Measurements from ENCODE around the gene CALD1. TPM values are rescaled to one million over a fixed set of nuclear protein-coding genes. Genes with fewer than 3 reads are reported as not detected.

The CALD1 gene
- total RNA-seq, 4 donors from 2014 or later = 32.3 to 462 (median 98.4) TPM

DNA sequence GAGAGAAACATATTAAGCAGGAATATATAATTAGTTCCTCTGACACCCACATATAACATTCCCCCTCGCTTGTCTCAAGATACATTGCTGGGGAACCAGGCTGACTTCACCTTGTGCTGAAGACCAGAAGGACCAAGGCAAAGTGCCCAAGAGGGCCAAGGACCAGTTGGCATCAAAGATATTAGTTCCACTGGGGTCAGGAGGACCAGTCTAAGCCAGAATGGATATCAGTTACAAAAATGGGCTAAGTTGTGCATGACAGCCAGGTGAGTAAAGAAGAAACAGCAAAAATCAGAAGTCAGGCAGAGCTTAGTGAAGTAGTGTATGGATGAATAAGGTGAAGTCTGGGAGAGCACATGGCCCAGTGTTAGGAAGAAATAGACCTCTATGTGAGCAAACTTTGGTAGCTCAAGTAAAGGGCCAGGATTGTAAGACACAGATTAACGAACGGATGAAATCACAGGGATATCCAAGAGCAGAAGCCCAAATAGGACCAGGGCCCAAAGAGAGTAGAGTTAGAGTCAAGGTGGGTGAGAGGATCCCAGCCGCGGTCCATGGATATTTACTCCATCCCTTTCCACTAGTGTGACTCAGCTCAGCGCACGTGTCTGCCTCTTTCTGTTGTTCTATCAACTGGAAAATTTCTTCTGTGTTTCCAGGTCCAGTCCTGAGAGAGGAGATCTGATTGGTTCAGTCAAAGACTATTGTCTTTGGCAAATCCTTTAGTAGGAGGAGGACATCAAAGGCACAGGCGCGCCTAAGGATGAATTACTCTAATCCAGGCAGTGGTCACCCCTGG is 5.0 kb downstream of the CALD1 start:
- H3K4me1 ChIP-seq = peaks cover 0 to 35% (median 0%) of the 10 kb centered on the region in 3 donors
- H3K27me3 ChIP-seq = no peaks in the 10 kb centered on the region
- no peaks in the 10 kb centered on the region for H3K36me3 ChIP-seq
- no peaks in the 10 kb centered on the region for H3K9me3 ChIP-seq
- TF ChIP-seq, protein P1, sequence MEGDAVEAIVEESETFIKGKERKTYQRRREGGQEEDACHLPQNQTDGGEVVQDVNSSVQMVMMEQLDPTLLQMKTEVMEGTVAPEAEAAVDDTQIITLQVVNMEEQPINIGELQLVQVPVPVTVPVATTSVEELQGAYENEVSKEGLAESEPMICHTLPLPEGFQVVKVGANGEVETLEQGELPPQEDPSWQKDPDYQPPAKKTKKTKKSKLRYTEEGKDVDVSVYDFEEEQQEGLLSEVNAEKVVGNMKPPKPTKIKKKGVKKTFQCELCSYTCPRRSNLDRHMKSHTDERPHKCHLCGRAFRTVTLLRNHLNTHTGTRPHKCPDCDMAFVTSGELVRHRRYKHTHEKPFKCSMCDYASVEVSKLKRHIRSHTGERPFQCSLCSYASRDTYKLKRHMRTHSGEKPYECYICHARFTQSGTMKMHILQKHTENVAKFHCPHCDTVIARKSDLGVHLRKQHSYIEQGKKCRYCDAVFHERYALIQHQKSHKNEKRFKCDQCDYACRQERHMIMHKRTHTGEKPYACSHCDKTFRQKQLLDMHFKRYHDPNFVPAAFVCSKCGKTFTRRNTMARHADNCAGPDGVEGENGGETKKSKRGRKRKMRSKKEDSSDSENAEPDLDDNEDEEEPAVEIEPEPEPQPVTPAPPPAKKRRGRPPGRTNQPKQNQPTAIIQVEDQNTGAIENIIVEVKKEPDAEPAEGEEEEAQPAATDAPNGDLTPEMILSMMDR (IDR thresholded peaks at IDR 0.05) = no peak
- no peak for TF ChIP-seq POLR2A (IDR thresholded peaks at IDR 0.05)
- peak overlapping the region in 3 of 4 donors; percentile 16 to 90 (median 90) for H3K27ac ChIP-seq
- no peak for DNase-seq
- WGBS, 2 donors = 82 to 83% methylated on average over 9 of the region's 9 CpGs
- H3K4me3 ChIP-seq = peak overlapping the region in 3 of 4 donors; percentile 54 to 64 (median 55)
- intact Hi-C loops (cut with DNase I) = no loop called here

DNA sequence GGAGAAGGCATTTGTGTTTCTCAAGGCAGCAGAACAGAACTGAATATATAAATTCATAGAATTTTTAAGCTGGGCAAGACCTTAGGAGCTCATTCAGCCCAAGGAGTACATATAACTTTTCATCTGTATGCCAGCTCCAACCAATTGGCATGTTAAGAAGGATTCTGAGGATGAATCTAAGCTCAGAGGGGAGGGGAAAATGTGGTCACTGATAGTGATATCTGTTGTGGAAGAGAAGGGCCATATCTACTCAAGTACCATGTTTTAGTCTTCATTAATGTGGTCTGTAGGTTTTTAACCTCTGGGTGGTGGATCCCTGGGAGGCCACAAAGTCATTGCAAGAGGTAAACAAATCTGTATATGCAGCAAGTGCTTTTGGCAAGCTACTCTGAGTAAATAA is 6.4 kb downstream of the CALD1 start:
- H3K27ac ChIP-seq = peak overlapping the region in 2 of 4 donors; percentile 71 to 77
- no peaks in the 10 kb centered on the region for H3K9me3 ChIP-seq
- no peaks in the 10 kb centered on the region for H3K27me3 ChIP-seq
- no peaks in the 10 kb centered on the region for H3K36me3 ChIP-seq
- no peak for DNase-seq
- peaks cover 0 to 27% (median 0%) of the 10 kb centered on the region in 3 donors for H3K4me1 ChIP-seq
- H3K4me3 ChIP-seq = no peak overlapping the region
- TF ChIP-seq, protein P1 (IDR thresholded peaks at IDR 0.05) = no peak
- no peak for TF ChIP-seq POLR2A (IDR thresholded peaks at IDR 0.05)
- intact Hi-C loops (cut with DNase I) = no loop called here

- no peak for TF ChIP-seq POLR2A (IDR thresholded peaks at IDR 0.05)
- TF ChIP-seq, protein P1 (IDR thresholded peaks at IDR 0.05) = no peak
- Histone ChIP-seq H3K4me3 (peak overlapping the region in 1 of 4 donors; percentile 29), H3K36me3 (no peaks in the 10 kb centered on the region), H3K27ac (peak overlapping the region in 2 of 4 donors; percentile 71 to 77), H3K9me3 (no peaks in the 10 kb centered on the region), H3K4me1 (peaks cover 0 to 25% (median 0%) of the 10 kb centered on the region in 3 donors), H3K27me3 (no peaks in the 10 kb centered on the region)
- intact Hi-C loops (cut with DNase I) = no loop called here
- DNase-seq = no peak
- 58 to 76% methylated on average over 2 of the region's 2 CpGs for WGBS, 2 donors
Measured at GRCh38 chr7:134787064-134787463, 7.6 kb downstream of the CALD1 start.

- no peak for DNase-seq
- TF ChIP-seq, protein P1 (IDR thresholded peaks at IDR 0.05) = no peak
- no peak for TF ChIP-seq POLR2A (IDR thresholded peaks at IDR 0.05)
- no peaks in the 10 kb centered on the region for H3K9me3 ChIP-seq
- H3K4me1 ChIP-seq = peaks cover 0 to 25% (median 0%) of the 10 kb centered on the region in 3 donors
- peak overlapping the region in 1 of 4 donors; percentile 29 for H3K4me3 ChIP-seq
- intact Hi-C loops (cut with DNase I) = no loop called here
- 79 to 80% methylated on average over 3 of the region's 3 CpGs for WGBS, 2 donors
- H3K27me3 ChIP-seq = no peaks in the 10 kb centered on the region
- peak overlapping the region in 3 of 4 donors; percentile 48 to 77 (median 71) for H3K27ac ChIP-seq
- H3K36me3 ChIP-seq = no peaks in the 10 kb centered on the region
Measured at GRCh38 chr7:134787720-134788119, 8.3 kb downstream of the CALD1 start.

DNA sequence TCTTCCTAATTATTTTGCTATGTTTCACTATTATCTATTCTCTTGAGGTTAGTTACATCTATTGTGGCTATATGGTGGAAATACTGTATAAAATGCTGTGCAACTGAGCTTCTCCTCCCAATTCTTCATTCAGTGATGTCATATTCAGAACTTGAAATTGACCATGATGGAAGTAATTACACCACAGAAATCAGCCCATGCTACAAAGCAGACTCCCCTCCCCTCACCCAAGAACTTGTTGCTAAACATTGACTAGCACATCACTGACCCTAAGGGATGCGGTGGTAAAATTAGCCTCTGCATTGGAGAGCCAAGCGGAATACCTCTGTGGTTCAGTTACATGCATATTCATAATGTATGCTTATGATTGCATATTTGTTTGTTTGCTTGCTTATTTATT is 8.8 kb downstream of the CALD1 start:
- intact Hi-C loops (cut with DNase I) = no loop called here
- peaks cover 0 to 25% (median 0%) of the 10 kb centered on the region in 3 donors for H3K4me1 ChIP-seq

More for the DNA sequence above, 8.8 kb downstream of the CALD1 start:
- whole genome bisulfite sequencing, 2 donors = 88 to 93% methylated on average over 2 of the region's 2 CpGs
- DNase-seq = no peak
- Histone ChIP-seq H3K4me3 (no peak overlapping the region), H3K27ac (peak overlapping the region in 3 of 4 donors; percentile 17 to 77 (median 71)), H3K9me3 (no peaks in the 10 kb centered on the region), H3K27me3 (no peaks in the 10 kb centered on the region), H3K36me3 (no peaks in the 10 kb centered on the region)
- no peak for TF ChIP-seq POLR2A (IDR thresholded peaks at IDR 0.05)
- TF ChIP-seq, protein P1 (IDR thresholded peaks at IDR 0.05) = no peak
